Cerebellar nuclear complex (tissue), 1 donor: ENCODE data around the gene JPH4.
"Not testable (repeated sequence)": the region's sequence is repeated elsewhere in the genome, so short reads cannot be mapped to it uniquely, and the experiment has no call there.

Source experiments
- DNase-seq, 2 experiments: peaks; one replicate each; lab custom pipeline; 2025; lab: John Stamatoyannopoulos, UW

The JPH4 gene

GRCh38 chr14:23547924-23548323 is 30.7 kb downstream of the JPH4 start:
- DNase-seq: no peak

DNA sequence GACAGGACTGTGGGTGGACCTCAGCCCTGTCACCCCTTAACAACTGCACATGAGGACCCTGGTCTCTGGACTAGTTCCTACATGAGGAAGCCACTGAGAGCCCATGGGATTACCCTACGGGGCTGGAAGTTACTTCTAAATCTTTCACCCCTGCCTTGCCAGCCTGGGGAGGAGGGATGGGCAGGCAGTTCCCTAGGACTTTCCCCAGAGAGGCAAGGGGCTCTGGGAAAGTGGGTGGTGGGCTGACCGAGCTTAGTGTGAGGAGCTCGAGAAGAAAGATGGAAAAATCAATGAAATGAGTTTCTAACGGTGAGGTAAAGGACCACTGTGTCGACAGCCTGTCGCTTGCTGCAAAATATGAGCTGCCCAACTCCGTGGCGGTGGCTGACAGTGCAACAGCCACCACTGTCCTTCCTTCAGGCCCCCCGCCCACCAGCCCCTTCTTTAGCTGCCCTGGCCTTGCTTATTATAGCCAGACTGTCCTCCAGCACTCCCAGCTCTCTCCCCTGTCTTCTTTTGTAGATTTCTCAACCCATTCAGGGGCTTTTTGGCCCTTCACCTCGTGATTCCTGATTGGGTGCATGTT is 32.0 kb downstream of the JPH4 start:
- DNase-seq: no peak

DNA sequence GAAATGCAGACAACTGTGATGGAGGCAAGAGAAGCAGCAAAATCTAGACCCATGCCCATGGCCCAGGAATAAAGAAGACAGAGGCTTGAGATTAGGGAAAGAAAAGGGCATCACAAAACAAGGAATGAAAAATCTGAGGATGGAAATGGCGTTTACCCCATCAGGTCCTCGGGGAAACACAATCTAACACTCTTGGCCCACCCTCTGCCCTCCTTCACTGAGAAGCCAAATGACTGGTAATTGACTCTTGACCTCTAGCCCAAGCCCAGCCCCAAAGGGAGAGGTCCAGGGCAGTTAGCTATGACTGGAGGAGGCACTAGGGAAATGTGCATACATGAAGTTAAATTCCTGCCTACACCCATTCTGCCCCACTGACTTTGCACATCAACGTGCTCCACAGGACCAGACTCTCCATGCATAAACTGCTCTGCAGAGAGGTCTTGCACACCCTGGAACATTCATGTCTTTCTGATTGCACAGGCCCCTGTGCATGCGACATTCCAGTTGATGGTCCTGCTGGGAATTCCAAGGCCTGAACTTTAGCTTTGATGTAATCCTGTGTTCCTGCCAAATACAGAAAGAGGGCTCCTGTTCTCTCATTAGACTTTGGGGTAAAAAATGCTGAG is 32.7 kb downstream of the JPH4 start:
- no peak for DNase-seq

DNA sequence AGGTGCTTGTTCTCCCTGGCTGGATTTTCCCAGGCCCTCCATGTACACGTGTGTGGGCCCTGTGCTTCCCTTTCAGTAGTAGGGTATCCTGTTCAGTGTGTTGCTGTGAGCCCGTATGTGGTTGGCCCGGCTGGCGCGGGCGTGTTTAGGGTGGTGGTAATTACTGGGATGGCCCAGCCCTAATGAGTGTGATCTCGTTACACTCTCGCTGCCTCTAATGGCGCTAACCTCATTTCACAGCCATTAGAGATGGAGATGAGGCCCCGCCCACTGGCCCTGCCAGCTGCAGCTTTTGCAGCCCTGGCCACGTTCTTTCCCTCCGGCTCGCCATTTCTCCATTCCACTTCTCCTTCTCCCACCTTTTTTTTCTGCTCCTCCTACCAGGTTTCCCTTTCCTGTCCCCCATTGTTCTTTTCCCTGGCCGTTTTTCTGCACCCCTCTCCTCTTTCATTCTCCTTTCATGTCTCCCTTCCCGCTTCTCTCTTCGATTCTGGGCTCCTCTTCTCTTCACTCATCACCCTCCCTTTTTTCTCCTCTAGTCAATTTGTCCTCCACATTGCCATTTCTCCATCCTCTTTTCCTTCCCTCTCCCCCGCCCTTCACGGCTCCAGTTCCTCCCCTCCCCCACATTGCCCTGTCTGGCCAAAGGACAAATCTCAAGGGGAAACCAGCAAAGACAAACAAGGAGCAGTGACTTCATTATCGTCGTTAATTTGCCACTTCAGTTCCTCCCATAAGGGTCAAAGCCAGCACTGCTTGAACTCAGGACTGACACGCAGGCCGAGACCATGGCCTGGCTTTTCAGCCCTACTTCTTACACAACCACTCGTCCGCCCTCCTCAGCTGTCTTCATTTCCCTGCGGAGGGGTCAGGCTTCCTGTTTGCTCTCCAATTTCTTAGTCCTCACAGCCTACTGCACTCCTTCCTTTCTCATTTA is 33.8 kb downstream of the JPH4 start:
- no peak for DNase-seq

- no peak for DNase-seq
Measured at GRCh38 chr14:23543403-23543802, 35.2 kb downstream of the JPH4 start.

GRCh38 chr14:23542261-23542660 is 36.3 kb downstream of the JPH4 start:
- DNase-seq: no peak

GRCh38 chr14:23540141-23540469 is 38.5 kb downstream of the JPH4 start:
- DNase-seq: no peak

GRCh38 chr14:23539248-23540140 is 39.1 kb downstream of the JPH4 start:
- DNase-seq: peak in 1 of 2 experiments; percentile 44

DNA sequence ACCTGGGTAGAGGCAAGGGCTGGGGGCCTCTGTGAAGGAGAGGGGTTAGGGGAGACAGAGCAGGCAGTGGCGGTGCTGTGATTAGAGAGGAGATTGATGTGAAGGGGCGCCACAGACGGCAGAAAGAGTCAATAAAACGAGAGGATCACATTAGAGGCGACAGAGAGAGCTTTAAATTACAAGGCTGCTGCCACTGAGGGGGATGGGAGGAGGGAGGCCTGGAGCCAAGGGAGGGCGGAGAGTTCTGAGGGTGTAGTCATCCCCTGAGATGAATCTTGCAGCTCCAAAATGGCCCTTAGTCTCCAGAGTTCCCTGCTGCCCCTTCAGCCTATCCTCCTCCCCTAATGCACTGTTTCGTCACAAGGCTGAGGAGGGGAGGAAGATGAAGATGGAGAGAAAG is 39.8 kb downstream of the JPH4 start:
- DNase-seq: no peak

- no peak for DNase-seq
Measured at GRCh38 chr14:23538050-23538718, 40.4 kb downstream of the JPH4 start.

GRCh38 chr14:23537351-23538049 is 41.1 kb downstream of the JPH4 start:
- peak in 1 of 2 experiments; percentile 7 for DNase-seq

GRCh38 chr14:23536906-23537305 is 41.7 kb downstream of the JPH4 start:
- not testable (repeated sequence) for DNase-seq

DNA sequence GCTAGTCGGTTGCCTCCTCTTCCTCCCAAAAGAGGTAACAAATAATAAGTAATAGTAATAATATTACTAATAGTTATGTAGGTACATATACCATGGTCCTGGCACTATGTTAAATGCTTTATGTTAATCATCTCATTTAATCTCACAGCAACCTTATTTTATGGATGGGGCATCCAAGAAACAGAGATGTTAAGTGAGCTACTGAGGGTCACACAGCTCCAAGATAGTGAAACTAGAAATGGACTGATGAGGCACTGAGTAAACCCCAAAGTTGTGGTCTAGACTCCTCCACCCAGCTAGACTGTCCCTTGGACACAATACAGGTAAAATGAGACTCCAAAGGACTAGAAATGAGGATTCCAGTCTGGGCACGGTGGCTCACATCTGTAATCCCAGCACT is 42.1 kb downstream of the JPH4 start:
- no peak for DNase-seq

DNA sequence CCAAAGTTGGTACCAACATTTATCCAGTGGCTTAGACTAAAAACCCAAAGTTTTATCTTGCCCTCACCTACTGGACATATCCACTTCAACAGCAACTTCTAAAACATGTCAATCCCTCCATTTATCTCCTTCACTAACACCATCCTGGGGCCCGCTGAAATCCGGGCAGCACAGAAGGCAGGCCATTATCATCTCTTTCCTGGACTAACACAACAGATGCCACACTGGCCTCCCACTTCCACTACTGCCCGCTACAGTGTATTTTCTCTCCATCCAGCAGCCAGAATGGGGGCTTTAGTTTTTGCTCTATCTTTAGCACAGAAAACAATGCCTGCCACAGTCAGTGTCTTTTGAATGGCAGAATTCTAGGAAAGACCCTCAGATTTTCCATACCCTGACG is 42.6 kb downstream of the JPH4 start:
- DNase-seq: no peak

GRCh38 chr14:23533652-23534435 is 44.7 kb downstream of the JPH4 start:
- DNase-seq: no peak

DNA sequence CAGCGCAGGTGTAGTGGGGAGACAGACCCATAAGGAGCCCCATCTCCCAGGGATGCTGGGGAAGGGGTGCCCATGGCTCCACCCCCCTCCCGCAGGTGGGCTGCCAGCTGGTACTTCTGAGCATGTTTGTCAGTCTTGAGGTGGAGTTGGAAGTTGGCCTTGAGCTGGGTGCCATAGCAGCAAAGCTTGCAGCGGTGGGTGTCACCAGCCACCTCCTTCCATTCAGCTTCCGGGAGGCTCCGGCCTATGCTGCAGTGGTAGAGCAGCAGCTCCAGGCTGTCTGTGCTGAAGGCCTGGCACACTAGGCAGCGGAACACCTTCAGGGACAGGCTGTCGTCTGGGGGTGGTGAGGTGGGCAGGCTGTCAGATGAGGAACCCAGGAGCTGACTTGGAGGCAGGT is 45.9 kb downstream of the JPH4 start:
- no peak for DNase-seq

DNA sequence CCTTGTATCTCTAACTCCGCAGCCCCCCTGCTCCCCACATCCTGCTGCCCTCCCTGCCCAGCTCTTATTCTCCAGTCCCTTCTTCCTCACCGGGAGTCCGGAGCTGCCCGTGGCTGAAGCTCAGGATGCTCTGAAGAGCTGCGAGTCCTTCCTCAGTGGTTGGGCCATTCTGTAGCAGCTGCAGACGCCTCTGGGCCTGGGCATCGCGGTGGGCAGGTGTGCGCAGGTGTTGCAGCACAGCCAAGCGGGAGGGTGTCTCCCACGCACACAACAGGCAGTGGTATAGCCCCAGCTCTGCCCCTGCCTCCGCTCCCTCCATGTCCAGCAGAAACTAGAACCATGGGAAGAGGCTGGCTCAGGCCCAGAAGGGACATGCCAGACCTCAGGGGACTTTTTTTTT is 47.2 kb downstream of the JPH4 start:
- DNase-seq: no peak

DNA sequence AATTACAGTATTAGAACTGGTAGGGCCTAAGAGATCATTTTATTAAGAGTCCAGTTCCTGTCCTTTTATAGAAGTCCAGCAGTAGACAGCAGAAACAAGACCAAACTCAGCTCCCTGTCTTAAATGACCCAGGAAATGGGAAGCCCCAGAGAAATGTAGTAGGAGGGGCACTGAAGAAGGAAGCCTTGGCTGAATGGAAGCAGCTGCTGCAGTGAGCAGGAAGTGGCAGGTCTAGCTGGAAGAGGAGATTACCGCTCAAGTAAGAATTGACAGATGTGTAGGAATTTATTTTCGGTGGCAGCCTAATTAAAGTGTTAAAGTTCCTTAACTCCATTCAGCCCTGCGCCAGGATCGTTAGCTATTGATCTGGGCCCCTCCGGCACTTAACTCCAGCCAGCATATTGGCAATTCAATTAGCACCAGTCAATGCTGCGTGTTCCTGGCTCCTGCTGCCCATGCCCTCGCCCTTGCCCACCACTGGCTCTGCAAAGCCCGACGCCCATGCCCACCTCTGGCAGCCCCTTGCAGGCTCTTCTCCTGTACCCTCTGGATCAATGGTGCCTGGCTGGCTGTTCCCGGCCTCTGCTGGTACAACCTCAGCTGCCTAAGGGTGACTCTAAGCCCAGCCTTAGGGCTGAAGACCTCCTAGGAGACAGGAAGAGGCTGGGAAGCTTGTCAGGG is 48.1 kb downstream of the JPH4 start:
- DNase-seq: no peak

- DNase-seq: no peak
Measured at GRCh38 chr14:23529016-23529415, 49.6 kb downstream of the JPH4 start.

DNA sequence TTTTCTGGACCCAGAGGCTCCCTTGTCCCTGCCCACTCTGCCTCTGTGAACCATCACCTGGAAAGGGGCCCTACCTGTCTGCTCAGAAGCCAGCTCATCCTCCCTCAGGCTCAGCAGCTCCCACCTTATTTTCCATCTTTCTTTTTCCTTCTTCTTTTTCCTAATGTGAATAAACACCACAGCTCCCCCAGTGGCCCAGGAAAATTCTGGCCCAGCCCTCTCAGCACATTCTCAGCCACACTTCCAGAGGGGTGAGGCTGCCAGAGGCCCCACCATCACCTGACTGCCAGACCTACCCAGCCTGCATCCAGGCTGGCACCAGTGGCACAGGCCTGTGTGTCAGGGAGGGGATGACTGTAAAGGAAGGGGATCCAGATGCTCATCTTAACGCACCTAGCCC is 50.0 kb downstream of the JPH4 start:
- no peak for DNase-seq
